Measurements from ENCODE around the gene PLCH1. TPM values are rescaled to one million over a fixed set of nuclear protein-coding genes. Genes with fewer than 3 reads are reported as not detected.

Gene PLCH1
- total RNA-seq, 1 donor from 2014 or later, result 3.1 TPM

DNA sequence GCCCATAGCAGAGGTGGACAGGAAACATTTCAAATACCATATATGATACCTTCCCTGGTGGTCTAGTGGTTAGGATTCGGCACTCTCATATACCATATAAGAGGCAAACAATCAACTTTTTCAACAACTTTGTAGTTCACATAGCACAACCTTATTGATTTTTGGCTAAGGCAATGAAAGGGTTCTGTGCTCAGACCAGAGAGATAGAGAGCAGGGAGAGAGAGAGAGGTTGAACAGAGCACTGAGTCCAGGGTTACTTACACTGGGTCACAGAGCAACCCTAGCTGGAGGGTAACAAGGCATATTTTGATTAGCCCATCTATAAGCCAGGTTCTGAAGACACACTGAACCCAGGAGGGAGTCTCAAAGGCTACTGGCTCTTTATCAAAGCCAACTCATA is 83.8 kb downstream of the PLCH1 start:
- TF ChIP-seq, protein P1, sequence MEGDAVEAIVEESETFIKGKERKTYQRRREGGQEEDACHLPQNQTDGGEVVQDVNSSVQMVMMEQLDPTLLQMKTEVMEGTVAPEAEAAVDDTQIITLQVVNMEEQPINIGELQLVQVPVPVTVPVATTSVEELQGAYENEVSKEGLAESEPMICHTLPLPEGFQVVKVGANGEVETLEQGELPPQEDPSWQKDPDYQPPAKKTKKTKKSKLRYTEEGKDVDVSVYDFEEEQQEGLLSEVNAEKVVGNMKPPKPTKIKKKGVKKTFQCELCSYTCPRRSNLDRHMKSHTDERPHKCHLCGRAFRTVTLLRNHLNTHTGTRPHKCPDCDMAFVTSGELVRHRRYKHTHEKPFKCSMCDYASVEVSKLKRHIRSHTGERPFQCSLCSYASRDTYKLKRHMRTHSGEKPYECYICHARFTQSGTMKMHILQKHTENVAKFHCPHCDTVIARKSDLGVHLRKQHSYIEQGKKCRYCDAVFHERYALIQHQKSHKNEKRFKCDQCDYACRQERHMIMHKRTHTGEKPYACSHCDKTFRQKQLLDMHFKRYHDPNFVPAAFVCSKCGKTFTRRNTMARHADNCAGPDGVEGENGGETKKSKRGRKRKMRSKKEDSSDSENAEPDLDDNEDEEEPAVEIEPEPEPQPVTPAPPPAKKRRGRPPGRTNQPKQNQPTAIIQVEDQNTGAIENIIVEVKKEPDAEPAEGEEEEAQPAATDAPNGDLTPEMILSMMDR (conservative IDR thresholded peaks at IDR 0.05; ENCODE audit: low read depth, low read length), result no peak
- DNase-seq (ENCODE audit: low read depth), result no peak

GRCh38 chr3:155658671-155659261 is 86.1 kb downstream of the PLCH1 start:
- DNase-seq (ENCODE audit: low read depth), result no peak
- no peak overlapping the region for H3K4me3 ChIP-seq (ENCODE audit: low read depth, low read length)
- TF ChIP-seq, protein P1 (conservative IDR thresholded peaks at IDR 0.05; ENCODE audit: low read depth, low read length), result no peak

More for the DNA sequence above, 83.8 kb downstream of the PLCH1 start:
- H3K4me3 ChIP-seq (ENCODE audit: low read depth, low read length), result no peak overlapping the region

GRCh38 chr3:155658006-155658405 is 86.9 kb downstream of the PLCH1 start:
- no peak overlapping the region for H3K4me3 ChIP-seq (ENCODE audit: low read depth, low read length)
- DNase-seq (ENCODE audit: low read depth), result no peak
- TF ChIP-seq, protein P1 (conservative IDR thresholded peaks at IDR 0.05; ENCODE audit: low read depth, low read length), result no peak

DNA sequence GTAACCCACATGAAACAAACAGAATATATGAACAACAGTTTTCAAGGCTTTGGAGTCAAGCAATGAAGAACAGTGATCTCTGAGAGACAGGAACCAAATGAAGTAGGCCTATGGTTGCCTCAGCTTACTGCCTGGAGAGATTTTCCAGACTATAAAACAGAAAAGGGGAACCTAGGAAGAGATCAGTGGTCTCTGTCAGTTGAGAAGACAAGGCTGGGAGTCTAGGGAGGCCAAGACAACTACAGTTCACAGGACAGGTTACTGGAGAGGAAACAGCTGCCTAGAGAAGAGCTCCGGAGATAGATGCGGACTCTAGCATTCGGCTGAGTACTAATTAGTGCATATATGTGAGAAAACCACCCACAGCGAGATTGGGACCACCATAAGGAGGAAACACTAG is 87.7 kb downstream of the PLCH1 start:
- H3K4me3 ChIP-seq (ENCODE audit: low read depth, low read length), result no peak overlapping the region
- no peak for DNase-seq (ENCODE audit: low read depth)
- TF ChIP-seq, protein P1 (conservative IDR thresholded peaks at IDR 0.05; ENCODE audit: low read depth, low read length), result no peak

DNA sequence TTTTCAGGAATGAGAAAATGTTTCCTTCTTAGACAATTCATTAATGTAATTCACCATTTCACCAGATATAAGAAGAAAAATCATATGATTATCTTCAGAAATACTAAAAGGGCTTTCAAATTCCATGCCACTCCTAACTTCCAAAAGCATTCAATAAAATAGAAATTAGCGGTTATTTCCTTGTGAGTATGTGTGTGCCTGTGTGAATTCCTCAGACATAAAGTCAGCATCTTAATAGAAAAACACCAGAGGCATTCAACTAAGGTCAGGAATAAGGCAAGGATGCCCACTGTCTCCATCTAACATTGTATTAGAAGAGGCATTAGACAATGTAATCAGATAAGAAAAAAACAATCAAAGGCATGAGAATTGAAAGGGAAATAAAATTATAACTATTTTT is 88.4 kb downstream of the PLCH1 start:
- DNase-seq (ENCODE audit: low read depth), result no peak
- no peak overlapping the region for H3K4me3 ChIP-seq (ENCODE audit: low read depth, low read length)
- TF ChIP-seq, protein P1 (conservative IDR thresholded peaks at IDR 0.05; ENCODE audit: low read depth, low read length), result no peak

DNA sequence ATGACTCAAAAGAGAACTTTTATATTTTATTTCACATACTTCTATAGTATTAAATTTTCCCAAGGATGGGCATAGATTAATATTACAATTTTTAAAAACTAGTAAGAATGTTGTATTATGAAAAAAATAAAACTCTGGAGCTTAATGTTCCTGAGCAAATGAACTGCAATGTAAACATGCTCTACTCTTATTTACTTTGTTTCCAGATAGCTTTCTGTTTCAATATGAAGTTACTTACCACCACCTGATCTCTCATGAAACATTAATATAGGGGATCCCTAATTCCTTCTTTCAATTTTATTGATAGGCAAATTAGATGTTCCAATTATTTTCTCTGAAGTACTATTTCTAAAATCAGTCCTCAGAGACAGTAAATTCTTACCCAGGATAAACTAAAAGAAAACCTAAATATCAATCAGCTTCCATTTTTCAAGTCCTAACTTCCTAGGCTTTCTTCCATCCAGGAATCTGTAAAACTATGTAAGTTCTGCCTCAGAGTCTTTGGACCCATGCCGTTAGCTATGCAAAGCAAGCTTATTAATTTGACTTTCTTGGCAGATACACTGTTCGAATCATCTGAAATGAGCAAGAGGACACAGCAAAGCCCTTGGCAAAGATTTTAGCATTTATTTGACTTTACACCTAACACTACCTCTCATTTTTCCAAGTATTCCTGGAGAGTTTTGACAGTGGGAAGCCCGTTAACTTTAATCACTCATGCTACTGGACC is 93.2 kb downstream of the PLCH1 start:
- no peak for DNase-seq (ENCODE audit: low read depth)
- H3K4me3 ChIP-seq (ENCODE audit: low read depth, low read length), result no peak overlapping the region
- TF ChIP-seq, protein P1 (conservative IDR thresholded peaks at IDR 0.05; ENCODE audit: low read depth, low read length), result no peak
